ENCODE results near the gene APIP.

The APIP gene

GRCh38 chr11:34940026-34940677 is 24.0 kb upstream of the APIP start:
- in situ Hi-C loops (cut with HindIII; ENCODE audit: low sequenced_read_pairs), result no loop called here
- DNase-seq (ENCODE audit: low read depth, low spot score), result peak; percentile 50
- no peak for TF ChIP-seq CTCF (IDR thresholded peaks at IDR 0.05; ENCODE audit: low read depth, low read length)
- no peak overlapping the region for H3K4me3 ChIP-seq (ENCODE audit: low read depth, low read length)

- no peak for TF ChIP-seq CTCF (IDR thresholded peaks at IDR 0.05; ENCODE audit: low read depth, low read length)
- DNase-seq (ENCODE audit: low read depth, low spot score), result no peak
- in situ Hi-C loops (cut with HindIII; ENCODE audit: low sequenced_read_pairs), result no loop called here
- no peak overlapping the region for H3K4me3 ChIP-seq (ENCODE audit: low read depth, low read length)
Measured at GRCh38 chr11:34938611-34939010, 22.4 kb upstream of the APIP start.

- no peak for DNase-seq (ENCODE audit: low read depth, low spot score)
- TF ChIP-seq CTCF (IDR thresholded peaks at IDR 0.05; ENCODE audit: low read depth, low read length), result no peak
- in situ Hi-C loops (cut with HindIII; ENCODE audit: low sequenced_read_pairs), result no loop called here
- H3K4me3 ChIP-seq (ENCODE audit: low read depth, low read length), result no peak overlapping the region
Measured at GRCh38 chr11:34936945-34937629, 20.9 kb upstream of the APIP start.

- no peak overlapping the region for H3K4me3 ChIP-seq (ENCODE audit: low read depth, low read length)
- in situ Hi-C loops (cut with HindIII; ENCODE audit: low sequenced_read_pairs), result no loop called here
- TF ChIP-seq CTCF (IDR thresholded peaks at IDR 0.05; ENCODE audit: low read depth, low read length), result no peak
- no peak for DNase-seq (ENCODE audit: low read depth, low spot score)
Measured at GRCh38 chr11:34929794-34930763, 13.9 kb upstream of the APIP start.

- in situ Hi-C loops (cut with HindIII; ENCODE audit: low sequenced_read_pairs), result no loop called here
- no peak overlapping the region for H3K4me3 ChIP-seq (ENCODE audit: low read depth, low read length)
- DNase-seq (ENCODE audit: low read depth, low spot score), result no peak
- TF ChIP-seq CTCF (IDR thresholded peaks at IDR 0.05; ENCODE audit: low read depth, low read length), result no peak
Measured at GRCh38 chr11:34928960-34929680, 12.9 kb upstream of the APIP start.

All from astrocyte of the spinal cord (primary cell).